Measurements from ENCODE around the gene MYO16. TPM values are rescaled to one million over a fixed set of nuclear protein-coding genes. Genes with fewer than 3 reads are reported as not detected.
"Not testable (repeated sequence)": the region's sequence is repeated elsewhere in the genome, so short reads cannot be mapped to it uniquely, and the experiment has no call there.

Gene MYO16
- total and polyA plus RNA-seq, 8 donors, result 0.03 to 0.47 (median 0.16) TPM

DNA sequence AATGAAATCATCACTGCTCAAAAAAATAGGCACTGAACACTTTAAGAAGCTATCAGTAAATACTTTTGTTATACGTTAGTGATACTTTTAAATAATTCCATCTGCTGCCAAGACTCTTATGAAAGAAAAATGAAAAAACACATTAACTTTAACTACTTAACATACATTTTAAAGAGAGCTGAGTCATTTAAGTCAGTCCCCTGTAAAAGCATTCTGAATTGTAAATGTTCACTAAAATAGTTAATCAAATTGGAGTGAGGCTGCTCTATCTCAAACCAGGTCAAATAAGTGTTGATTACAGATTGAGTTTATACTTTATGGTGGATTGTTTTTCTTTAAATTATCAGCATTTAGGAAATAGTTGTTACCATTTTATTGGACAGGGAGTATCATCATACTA lies 274.2 kb downstream of the MYO16 start:
- 29 to 34% methylated on average over 1 of the region's 1 CpG for WGBS, 2 donors
- no peak overlapping the region for H3K27ac ChIP-seq
- no peaks in the 10 kb centered on the region for H3K9me3 ChIP-seq
- H3K4me3 ChIP-seq, result no peak overlapping the region
- TF ChIP-seq, protein P1, sequence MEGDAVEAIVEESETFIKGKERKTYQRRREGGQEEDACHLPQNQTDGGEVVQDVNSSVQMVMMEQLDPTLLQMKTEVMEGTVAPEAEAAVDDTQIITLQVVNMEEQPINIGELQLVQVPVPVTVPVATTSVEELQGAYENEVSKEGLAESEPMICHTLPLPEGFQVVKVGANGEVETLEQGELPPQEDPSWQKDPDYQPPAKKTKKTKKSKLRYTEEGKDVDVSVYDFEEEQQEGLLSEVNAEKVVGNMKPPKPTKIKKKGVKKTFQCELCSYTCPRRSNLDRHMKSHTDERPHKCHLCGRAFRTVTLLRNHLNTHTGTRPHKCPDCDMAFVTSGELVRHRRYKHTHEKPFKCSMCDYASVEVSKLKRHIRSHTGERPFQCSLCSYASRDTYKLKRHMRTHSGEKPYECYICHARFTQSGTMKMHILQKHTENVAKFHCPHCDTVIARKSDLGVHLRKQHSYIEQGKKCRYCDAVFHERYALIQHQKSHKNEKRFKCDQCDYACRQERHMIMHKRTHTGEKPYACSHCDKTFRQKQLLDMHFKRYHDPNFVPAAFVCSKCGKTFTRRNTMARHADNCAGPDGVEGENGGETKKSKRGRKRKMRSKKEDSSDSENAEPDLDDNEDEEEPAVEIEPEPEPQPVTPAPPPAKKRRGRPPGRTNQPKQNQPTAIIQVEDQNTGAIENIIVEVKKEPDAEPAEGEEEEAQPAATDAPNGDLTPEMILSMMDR (IDR thresholded peaks at IDR 0.05), result no peak
- no peak for DNase-seq
- FAIRE-seq, result no peak
- no peak for ATAC-seq
- no peaks in the 10 kb centered on the region for H3K27me3 ChIP-seq
- no peaks in the 10 kb centered on the region for H3K36me3 ChIP-seq
- intact Hi-C loops (cut with DNase I), result no loop called here
- H3K4me1 ChIP-seq, result no peaks in the 10 kb centered on the region

DNA sequence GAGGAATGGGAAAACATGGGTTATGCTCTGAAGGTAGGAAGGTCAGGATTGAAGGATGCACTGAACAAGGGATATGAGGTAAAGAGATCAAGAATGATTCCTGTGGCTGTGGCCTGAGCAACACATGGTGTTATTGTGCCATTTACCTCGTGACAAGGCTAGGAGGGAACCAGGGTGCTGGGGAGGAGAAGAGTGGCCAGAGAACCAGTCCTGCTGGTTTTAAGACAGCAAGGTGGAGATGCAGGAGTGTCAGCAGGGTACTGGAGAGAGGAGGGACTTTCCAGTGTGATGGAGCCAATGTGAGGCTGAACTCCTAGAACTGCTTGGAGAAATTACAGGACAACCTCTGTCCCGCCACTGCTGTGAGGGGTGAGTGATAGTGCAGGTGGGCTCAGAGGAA lies 282.4 kb downstream of the MYO16 start:
- Histone ChIP-seq H3K9me3 (no peaks in the 10 kb centered on the region), H3K4me3 (no peak overlapping the region), H3K36me3 (no peaks in the 10 kb centered on the region), H3K27ac (no peak overlapping the region), H3K4me1 (peaks cover 5 to 10% (median 6%) of the 10 kb centered on the region in 3 donors), H3K27me3 (no peaks in the 10 kb centered on the region)
- DNase-seq, result no peak
- WGBS, 2 donors, result 67 to 70% methylated on average over 2 of the region's 2 CpGs
- FAIRE-seq, result no peak
- intact Hi-C loops (cut with DNase I), result no loop called here
- peak in 1 of 4 donors; percentile 17 for ATAC-seq
- TF ChIP-seq, protein P1 (IDR thresholded peaks at IDR 0.05), result no peak

DNA sequence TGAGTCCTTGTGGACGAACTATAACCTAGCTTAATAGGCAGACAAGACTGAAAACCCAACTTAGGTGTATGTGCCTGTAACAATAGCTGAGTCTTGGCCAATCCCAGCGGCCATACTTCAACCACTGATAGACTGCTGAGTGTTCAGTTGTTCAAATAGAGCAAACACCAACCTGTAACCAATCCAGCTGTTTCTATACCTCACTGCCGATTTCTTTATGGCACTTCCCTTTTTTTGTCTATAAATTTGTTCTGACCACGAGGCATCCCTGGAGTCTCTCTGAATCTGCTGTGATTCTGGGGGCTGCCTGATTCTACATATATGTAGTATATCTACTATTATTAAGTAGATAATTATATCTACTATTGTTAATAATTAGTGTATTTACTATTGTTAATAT lies 284.3 kb downstream of the MYO16 start:
- FAIRE-seq; DNase-seq; intact Hi-C loops (cut with DNase I): not testable (repeated sequence)

DNA sequence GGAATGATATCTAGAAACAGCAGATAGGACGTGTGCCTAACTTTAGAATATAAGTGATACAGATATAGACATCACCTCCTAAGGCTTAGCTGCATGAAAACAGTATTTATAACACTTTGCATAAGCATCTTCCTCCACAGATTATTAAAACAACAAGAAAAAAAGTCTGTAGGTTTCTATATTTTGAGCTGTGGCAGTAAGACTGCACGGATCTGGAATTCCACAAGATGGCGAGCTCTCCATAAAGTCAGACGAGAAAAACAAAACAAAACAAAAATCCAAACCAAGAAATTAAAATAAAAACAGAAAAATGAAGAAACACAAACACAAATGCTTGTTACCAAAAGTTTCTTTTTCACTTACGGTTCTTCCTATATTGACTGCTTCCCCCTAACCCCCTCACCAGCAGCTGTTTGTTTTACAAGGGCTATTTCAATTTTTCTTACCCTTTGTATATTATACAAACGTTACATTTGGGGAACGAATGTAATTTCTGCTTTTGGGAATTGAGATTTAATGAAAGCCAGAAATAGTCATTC lies 285.8 kb downstream of the MYO16 start:
- DNase-seq (no peak), FAIRE-seq (peak; percentile 72), ATAC-seq (peak; percentile 35 to 58 (median 56))
- intact Hi-C loops (cut with DNase I), result no loop called here
- peak overlapping the region in 1 of 4 donors; percentile 17 for H3K4me3 ChIP-seq
- no peaks in the 10 kb centered on the region for H3K36me3 ChIP-seq
- no peaks in the 10 kb centered on the region for H3K27me3 ChIP-seq
- H3K9me3 ChIP-seq, result no peaks in the 10 kb centered on the region
- TF ChIP-seq, protein P1 (IDR thresholded peaks at IDR 0.05), result peak in 1 of 4 donors; percentile 38
- peaks cover 5 to 13% (median 6%) of the 10 kb centered on the region in 3 donors for H3K4me1 ChIP-seq
- WGBS, 2 donors, result 14 to 22% methylated on average over 7 of the region's 7 CpGs
- H3K27ac ChIP-seq, result peak overlapping the region; percentile 35 to 92 (median 62)

More for the DNA sequence above, 284.3 kb downstream of the MYO16 start:
- WGBS, 2 donors, result 68 to 79% methylated on average over 4 of the region's 4 CpGs
- not testable (repeated sequence) for ATAC-seq, H3K27me3 ChIP-seq, H3K4me3 ChIP-seq, H3K4me1 ChIP-seq, H3K36me3 ChIP-seq, H3K9me3 ChIP-seq, H3K27ac ChIP-seq

DNA sequence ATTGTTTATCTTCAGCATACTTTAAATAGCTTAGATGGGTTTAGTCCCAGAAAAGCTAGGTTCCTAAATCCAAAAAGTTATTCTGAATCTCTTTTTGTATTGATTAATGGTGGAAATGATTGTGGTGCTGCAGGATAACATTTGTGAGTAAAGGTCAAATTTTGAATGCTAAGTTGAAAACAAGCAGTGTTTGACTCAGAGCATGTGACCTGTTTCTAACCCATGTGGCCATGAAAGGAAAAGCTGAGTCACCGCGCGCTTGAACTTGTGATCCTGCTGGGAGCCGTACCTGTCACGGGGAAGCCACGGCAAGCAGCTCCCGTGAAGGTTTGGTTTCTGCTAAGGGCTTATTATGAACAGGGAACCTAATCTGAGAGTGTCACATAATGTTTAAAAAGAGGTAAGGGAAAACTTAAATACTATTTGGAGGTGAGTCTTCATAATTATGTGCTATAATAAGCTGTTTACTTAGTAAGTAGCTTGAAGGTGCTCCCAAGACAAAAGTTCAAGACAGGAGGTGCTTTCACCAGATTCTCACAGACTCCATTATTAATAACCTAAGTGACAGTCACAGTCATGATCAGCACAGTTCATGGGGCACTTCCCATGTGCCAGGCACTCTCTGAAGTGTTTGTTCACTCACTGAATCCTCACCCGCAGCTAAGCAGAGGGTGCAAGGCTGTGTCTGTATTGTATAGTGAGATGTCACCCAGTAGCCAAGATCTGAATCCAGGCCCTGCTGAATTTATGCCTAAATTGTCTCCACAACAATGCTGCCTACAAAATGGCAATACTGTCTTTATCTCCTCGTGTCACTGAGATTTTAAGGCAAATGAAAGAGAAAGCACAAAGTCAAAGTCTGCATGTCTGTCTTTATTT lies 286.5 kb downstream of the MYO16 start:
- peak; percentile 84 to 95 (median 87) for DNase-seq
- 13 to 18% methylated on average over 9 of the region's 9 CpGs for WGBS, 2 donors
- peak; percentile 95 to 99 (median 98) for ATAC-seq
- intact Hi-C loops (cut with DNase I), result no loop called here
- TF ChIP-seq, protein P1 (IDR thresholded peaks at IDR 0.05), result no peak
- Histone ChIP-seq H3K36me3 (no peaks in the 10 kb centered on the region), H3K27me3 (no peaks in the 10 kb centered on the region), H3K4me1 (peaks cover 5 to 13% (median 6%) of the 10 kb centered on the region in 3 donors), H3K27ac (peak overlapping the region; percentile 35 to 92 (median 62)), H3K4me3 (peak overlapping the region in 1 of 4 donors; percentile 17), H3K9me3 (no peaks in the 10 kb centered on the region)
- FAIRE-seq, result no peak
